MCF 10A (cell line): ENCODE data around the gene PARP2. TPM values are rescaled to one million over a fixed set of nuclear protein-coding genes. Genes with fewer than 3 reads are reported as not detected.
"Not testable (repeated sequence)": the region's sequence is repeated elsewhere in the genome, so short reads cannot be mapped to it uniquely, and the experiment has no call there.

Source experiments
- BruUV-seq: library from RNA; stranded (reverse); fragments of 400-500 nt; replicated peaks from 2 replicates; lab custom pipeline; 2021; lab: Mats Ljungman, UMichigan
- CTCF ChIA-PET: fragments of 300-600 bp; sonication (Branson Sonifier 250); formaldehyde crosslinking; extraction: SDS; loops from one replicate; lab custom pipeline; 2021; ENCODE audit warnings: antibody characterized with exemption, inconsistent platforms; lab: Yijun Ruan, JAX
- POLR2A ChIA-PET: fragments of 300-600, 350-650 bp; sonication (Branson Sonifier 250); formaldehyde crosslinking; extraction: SDS; loops from one replicate; lab custom pipeline; 2020; ENCODE audit warnings: antibody characterized with exemption, inconsistent platforms; lab: Yijun Ruan, JAX
- DNase-seq: peaks from one replicate; pipeline ENCODE4 v3.0.0-alpha.2; 2018; ENCODE audit not compliant: unreplicated experiment
- H3K27ac Mint-ChIP-seq: one replicate; pipeline ENCODE4 v1.8.0; 2022; ENCODE audit warnings: mild to moderate bottlenecking, low read depth, mixed read lengths; ENCODE audit not compliant: unreplicated experiment
- H3K27me3 Mint-ChIP-seq: one replicate; pipeline ENCODE4 v1.8.0; 2022; ENCODE audit warnings: mixed read lengths; ENCODE audit not compliant: insufficient read depth, unreplicated experiment
- H3K36me3 Mint-ChIP-seq: one replicate; pipeline ENCODE4 v1.8.0; 2022; ENCODE audit warnings: mild to moderate bottlenecking, moderate library complexity, mixed read lengths; ENCODE audit not compliant: insufficient read depth, unreplicated experiment
- H3K4me1 Mint-ChIP-seq: one replicate; pipeline ENCODE4 v1.8.0; 2022; ENCODE audit warnings: mixed read lengths; ENCODE audit not compliant: insufficient read depth, unreplicated experiment
- H3K4me3 Mint-ChIP-seq: one replicate; pipeline ENCODE4 v1.8.0; 2022; ENCODE audit warnings: mild to moderate bottlenecking, moderate library complexity, mixed read lengths; ENCODE audit not compliant: unreplicated experiment
- H3K9me3 Mint-ChIP-seq: one replicate; pipeline ENCODE4 v1.8.0; 2022; ENCODE audit warnings: mixed read lengths; ENCODE audit not compliant: unreplicated experiment
- CTCF ChIP-seq: fragments of 200-600 bp; IDR thresholded peaks from one replicate; pipeline ENCODE4 v1.8.0; 2022; ENCODE audit warnings: antibody characterized with exemption, mild to moderate bottlenecking; ENCODE audit not compliant: unreplicated experiment
- intact Hi-C: fragments of 100-400 bp; cut with micrococcal nuclease; formaldehyde crosslinking; loops from 2 replicates; pipeline ENCODE4 v1.14.1; 2022
- total RNA-seq: library from RNA; stranded (reverse); gene quantifications from 2 replicates; pipeline ENCODE4 v1.2.3, GENCODE V29; 2022

The PARP2 gene
- total RNA-seq, 1 experiment from 2014 or later: 33.4 TPM

- no peak overlapping the region for H3K4me3 Mint-ChIP-seq
- H3K27ac Mint-ChIP-seq: no peak overlapping the region
- no TSS peak for BruUV-seq
- POLR2A ChIA-PET: interaction anchor here (0.8 to 1.1 kb wide), 2 partner anchors 18 to 263 kb away, joined by 4 to 6 read pairs; partner anchors contain the start of gene CCNB1IP1
- no peak for TF ChIP-seq CTCF
- CTCF ChIA-PET: interaction anchor here (0.7 to 4.9 kb wide), 7 partner anchors 17 to 621 kb away, joined by 3 to 23 read pairs (median 4); no protein-coding TSS in a partner anchor
- intact Hi-C loops: no loop called here
- H3K36me3 Mint-ChIP-seq: peaks cover 97% of the 10 kb centered on the region
- DNase-seq: peak; percentile 22
- H3K9me3 Mint-ChIP-seq: no peaks in the 10 kb centered on the region
- no peaks in the 10 kb centered on the region for H3K4me1 Mint-ChIP-seq
- H3K27me3 Mint-ChIP-seq: no peaks in the 10 kb centered on the region
Measured at GRCh38 chr14:20350282-20350681, 6.8 kb downstream of the PARP2 start.

GRCh38 chr14:20350860-20351259 lies 7.4 kb downstream of the PARP2 start:
- Mint-ChIP-seq H3K9me3 (no peaks in the 10 kb centered on the region), H3K4me3 (no peak overlapping the region), H3K27me3 (no peaks in the 10 kb centered on the region), H3K27ac (no peak overlapping the region), H3K36me3 (peaks cover 96% of the 10 kb centered on the region), H3K4me1 (no peaks in the 10 kb centered on the region)
- DNase-seq: no peak
- BruUV-seq: no TSS peak
- ChIA-PET CTCF (interaction anchor here (0.6 to 4.9 kb wide), 8 partner anchors 17 to 230 kb away, joined by 3 to 23 read pairs (median 4); no protein-coding TSS in a partner anchor), POLR2A (no interaction called here)
- intact Hi-C loops: no loop called here
- TF ChIP-seq CTCF: no peak

DNA sequence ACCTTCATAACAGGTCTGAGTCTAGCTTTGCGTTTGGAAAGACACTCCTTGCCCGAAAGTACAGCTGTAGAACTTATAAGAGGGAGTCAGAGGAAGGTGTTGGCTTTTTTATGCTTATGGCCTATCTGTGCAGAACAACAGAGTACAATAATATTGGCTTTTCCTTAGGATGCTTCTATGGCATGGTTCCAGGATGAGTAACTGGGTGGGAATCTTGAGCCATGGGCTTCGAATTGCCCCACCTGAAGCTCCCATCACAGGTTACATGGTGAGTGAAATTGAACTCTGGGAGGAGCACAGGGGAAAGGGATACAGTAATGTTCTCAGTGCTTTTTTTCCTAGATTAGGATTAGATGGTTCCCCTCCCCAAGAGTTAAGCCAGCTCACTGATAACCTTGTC lies 13.0 kb downstream of the PARP2 start:
- Mint-ChIP-seq H3K4me1 (no peaks in the 10 kb centered on the region), H3K9me3 (no peaks in the 10 kb centered on the region), H3K27ac (no peak overlapping the region), H3K4me3 (no peak overlapping the region), H3K27me3 (no peaks in the 10 kb centered on the region), H3K36me3 (peaks cover 77% of the 10 kb centered on the region)
- ChIA-PET POLR2A (interaction anchor here (1.3 to 2.9 kb wide), 2 partner anchors 13 kb away, joined by 3 to 12 read pairs; partner anchors contain the start of gene PARP2), CTCF (interaction anchor here (1.5 to 2.3 kb wide), 2 partner anchors 29 to 251 kb away, joined by 6 to 14 read pairs; no protein-coding TSS in a partner anchor)
- no peak for TF ChIP-seq CTCF
- DNase-seq: peak; percentile 17
- intact Hi-C loops: no loop called here
- no TSS peak for BruUV-seq

DNA sequence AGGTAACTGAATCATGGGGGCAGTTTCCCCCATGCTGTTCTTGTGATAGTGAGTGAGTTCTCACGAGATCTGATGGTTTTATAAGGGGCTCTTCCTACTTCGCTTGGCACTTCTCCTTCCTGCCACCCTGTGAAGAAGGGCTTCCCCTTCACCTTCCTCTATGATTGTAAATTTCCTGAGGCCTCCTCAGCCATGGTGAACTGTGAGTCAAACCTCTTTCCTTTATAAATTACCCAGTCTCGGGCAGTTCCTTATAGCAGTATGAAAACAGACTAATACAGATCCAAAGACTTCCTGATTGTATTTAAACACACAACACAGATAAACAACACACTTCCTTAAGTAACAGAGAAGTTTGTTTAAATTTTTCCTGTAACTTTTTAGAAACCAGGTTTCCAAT lies 15.0 kb downstream of the PARP2 start:
- H3K27ac Mint-ChIP-seq, BruUV-seq, intact Hi-C loops, POLR2A ChIA-PET, H3K9me3 Mint-ChIP-seq, DNase-seq, CTCF ChIA-PET, H3K4me1 Mint-ChIP-seq, H3K4me3 Mint-ChIP-seq, H3K27me3 Mint-ChIP-seq: not testable (repeated sequence)
- H3K36me3 Mint-ChIP-seq: peaks cover 64% of the 10 kb centered on the region
